CD4-positive, alpha-beta T cell treated with Interleukin-4 for 4 hours (primary cell): ENCODE results near the gene EEA1.

Experiments used
- DNase-seq: peaks from one replicate; pipeline ENCODE4 v3.0.0-alpha.2; 2020

EEA1 gene

GRCh38 chr12:92740411-92740810, 188.7 kb downstream of the EEA1 start:
- no peak for DNase-seq

- no peak for DNase-seq
These were observed 190.0 kb downstream of the EEA1 start for GRCh38 chr12:92739113-92739512.

GRCh38 chr12:92737855-92738850, 190.9 kb downstream of the EEA1 start:
- DNase-seq, result no peak

GRCh38 chr12:92736605-92737004, 192.5 kb downstream of the EEA1 start:
- no peak for DNase-seq

DNA sequence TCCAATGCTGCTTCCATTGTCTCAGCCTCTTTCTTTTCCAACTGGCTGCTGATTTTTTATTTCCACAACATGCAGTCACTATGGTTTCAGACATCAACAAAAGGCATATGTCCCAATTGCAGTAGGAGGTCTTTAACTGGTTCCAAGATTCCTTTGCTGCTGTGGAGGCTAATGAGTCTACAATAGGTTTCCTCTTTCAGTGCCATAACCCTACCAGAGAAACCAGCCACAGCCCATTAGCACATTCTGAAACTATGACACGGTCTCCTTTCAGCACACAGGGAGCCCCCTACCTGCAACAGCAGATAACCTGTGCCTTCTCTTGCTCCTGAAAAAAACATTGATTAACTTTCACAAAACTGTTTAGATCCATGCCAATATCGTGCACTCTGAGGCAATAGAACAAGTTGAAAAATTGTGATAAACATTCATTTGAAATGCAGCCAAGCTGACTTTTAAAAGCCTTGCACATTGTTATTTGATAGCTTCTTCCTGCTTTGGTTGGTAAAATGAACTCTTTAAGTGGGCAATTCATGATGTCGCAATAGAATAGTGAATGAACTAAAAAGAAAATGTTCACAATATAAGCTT, 193.9 kb downstream of the EEA1 start:
- no peak for DNase-seq

- DNase-seq, result no peak
These were observed 195.4 kb downstream of the EEA1 start for GRCh38 chr12:92733661-92734060.

- DNase-seq, result no peak
These were observed 195.9 kb downstream of the EEA1 start for GRCh38 chr12:92733181-92733580.

DNA sequence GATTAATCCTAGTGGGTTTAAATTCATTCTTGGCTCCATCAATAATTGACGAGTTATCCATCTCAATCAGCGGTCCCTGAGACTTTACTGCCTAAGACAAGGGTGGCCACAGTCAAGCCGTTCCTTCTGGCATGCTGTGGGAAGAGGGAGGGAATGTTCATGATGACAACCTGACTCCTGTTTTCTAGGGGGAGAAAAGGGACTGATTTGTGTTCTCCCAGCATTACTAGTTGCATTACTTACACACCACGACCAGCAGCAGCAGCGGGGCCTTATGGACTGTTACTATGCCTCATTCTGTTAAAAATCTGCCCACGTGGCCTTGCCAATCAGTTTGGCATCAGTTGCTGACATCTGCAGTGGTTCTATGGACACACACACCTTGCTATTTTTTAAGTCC, 196.4 kb downstream of the EEA1 start:
- DNase-seq, result no peak

- DNase-seq, result no peak
These were observed 196.9 kb downstream of the EEA1 start for GRCh38 chr12:92732216-92732615.

DNA sequence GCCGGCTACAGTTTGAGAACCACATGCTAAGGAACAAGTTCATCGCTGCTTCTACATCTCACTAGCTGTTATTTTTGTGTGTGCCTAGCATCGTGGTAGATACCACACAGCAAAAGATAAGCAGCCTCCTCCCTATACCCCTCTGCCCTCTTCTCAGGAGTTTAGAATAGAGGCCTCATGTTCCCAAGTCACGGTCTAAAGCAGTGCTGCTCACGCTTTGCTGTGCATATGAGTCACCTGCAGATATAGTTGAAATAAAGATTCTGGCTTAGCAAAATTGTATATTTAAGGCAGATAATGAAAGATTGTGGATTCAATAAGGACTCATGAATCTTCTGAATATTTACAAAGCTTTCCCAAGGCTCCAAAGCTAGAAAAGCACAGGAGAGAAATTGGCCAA, 198.3 kb downstream of the EEA1 start:
- no peak for DNase-seq

- no peak for DNase-seq
These were observed 199.3 kb downstream of the EEA1 start for GRCh38 chr12:92729773-92730305.

DNA sequence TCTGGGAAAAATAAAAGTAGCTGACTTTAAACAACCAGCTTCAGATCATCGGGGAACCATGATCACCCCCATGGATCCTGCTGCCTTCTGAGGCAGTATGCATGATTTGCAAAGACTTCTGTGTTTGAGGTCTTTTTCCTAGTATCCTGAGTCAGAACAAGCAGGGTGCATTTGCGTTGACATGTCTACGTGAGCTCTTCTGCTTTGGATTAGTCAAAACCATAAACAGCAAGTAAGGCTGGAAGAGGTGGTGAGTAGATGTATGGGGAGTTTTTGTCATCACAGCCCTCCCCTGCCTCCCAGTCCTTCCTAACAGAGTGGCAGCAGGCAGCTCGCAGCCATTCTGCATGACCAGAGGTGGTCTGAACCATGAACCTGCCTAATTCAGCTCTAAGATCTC, 202.2 kb downstream of the EEA1 start:
- DNase-seq, result no peak

DNA sequence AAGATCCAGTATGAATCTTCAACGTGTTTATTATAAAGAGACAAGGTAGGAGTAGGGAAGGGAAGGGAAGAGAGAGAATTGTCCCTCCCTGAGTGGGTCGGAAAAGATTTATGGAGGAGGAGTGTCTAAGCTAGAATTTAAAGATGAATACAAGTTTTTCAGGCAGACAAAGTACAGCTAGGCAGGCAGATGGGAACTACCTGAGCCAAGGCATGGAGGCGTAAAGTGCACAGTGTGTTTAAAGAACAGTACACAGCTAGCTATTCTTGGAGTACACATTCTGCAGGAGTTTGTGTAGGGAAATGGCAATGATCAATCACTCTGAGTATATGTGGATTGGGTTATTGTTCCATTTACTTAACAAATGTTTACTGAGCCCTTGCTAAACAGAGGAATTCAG, 206.2 kb downstream of the EEA1 start:
- no peak for DNase-seq

GRCh38 chr12:92721656-92722055, 207.4 kb downstream of the EEA1 start:
- no peak for DNase-seq

DNA sequence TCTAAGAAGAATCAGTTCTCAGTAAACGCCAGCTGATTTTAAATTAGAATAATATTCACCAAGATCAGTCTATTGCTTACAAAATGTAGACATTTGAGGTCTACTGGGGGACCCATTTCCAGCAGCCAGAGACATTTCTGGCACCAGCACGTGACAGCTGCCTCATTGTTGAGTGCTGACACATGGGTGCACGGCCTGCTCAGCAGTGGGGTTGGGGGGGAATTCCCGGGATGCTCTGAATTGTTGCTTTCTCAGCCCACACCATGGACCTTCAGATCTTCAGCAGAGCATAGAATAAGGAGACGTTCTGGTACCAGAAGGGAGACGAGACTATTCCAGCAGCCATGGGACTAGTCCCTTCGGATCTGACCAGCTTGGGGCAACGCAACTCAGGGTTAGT, 208.0 kb downstream of the EEA1 start:
- no peak for DNase-seq
